HCT116 (cell line): ENCODE data around the gene MALRD1. TPM values are rescaled to one million over a fixed set of nuclear protein-coding genes. Genes with fewer than 3 reads are reported as not detected.

Experiments
- ATAC-seq: fragments of 200-7000 bp; cut with Tn5 transposase; 2 replicates; pipeline ENCODE4 v1.9.1; 2020; ENCODE audit warnings: mild to moderate bottlenecking, moderate library complexity
- BruUV-seq: library from RNA; stranded (reverse); fragments of 400-500 nt; replicated peaks from 2 replicates; lab custom pipeline; 2021; lab: Mats Ljungman, UMichigan
- CTCF ChIA-PET: fragments of 300-600 bp; sonication (Branson Sonifier 250); formaldehyde crosslinking; loops from one replicate; lab custom pipeline; 2021; ENCODE audit warnings: antibody characterized with exemption; lab: Charles Lee
- POLR2A ChIA-PET: fragments of 300-600, 350-600 bp; sonication (Branson Sonifier 250); formaldehyde crosslinking; loops from one replicate; lab custom pipeline; 2021; ENCODE audit warnings: antibody characterized with exemption; lab: Charles Lee
- RAD21 ChIA-PET, 2 experiments: fragments of 300-600 bp; sonication (Branson Sonifier 250); formaldehyde crosslinking; loops; one replicate each; lab custom pipeline; 2023; ENCODE audit warnings: low total read pairs in 2 of 2; ENCODE audit not compliant: uncharacterized antibody in 2 of 2, unreplicated experiment in 2 of 2, low non-redundant PET in 1 of 2; lab: Charles Lee
- DNase-seq: peaks from one replicate; pipeline ENCODE4 v3.0.0-alpha.2; 2010; ENCODE audit warnings: low read depth, low spot score
- H2AFZ ChIP-seq: fragments of 200-600 bp; shearing (Covaris generic), sonication (generic); 2 replicates; pipeline ENCODE4 v1.6.1; 2017; ENCODE audit warnings: low read depth, mixed run types, mixed read lengths, antibody characterized with exemption, low read length; ENCODE audit not compliant: poor library complexity, severe bottlenecking
- H3K27ac ChIP-seq: 2 replicates; pipeline ENCODE4 v1.5.1; 2012; ENCODE audit warnings: low read depth, low read length
- H3K27me3 ChIP-seq: fragments of 200-600 bp; sonication (generic); 2 replicates; pipeline ENCODE4 v1.6.1; 2016; ENCODE audit warnings: mixed run types, low read length, mixed read lengths; ENCODE audit not compliant: insufficient read depth
- H3K36me3 ChIP-seq, 2 experiments: fragments of 200-500 bp in 1 of 2; fragments of 200-600 bp in 1 of 2; sonication (Bioruptor generic) in 1 of 2; sonication (generic) in 1 of 2; 2 replicates each; pipeline versions ENCODE4 v1.5.1 to v1.6.1; 2014 to 2016; ENCODE audit warnings: low read length in 2 of 2, inconsistent platforms in 1 of 2, mixed read lengths in 1 of 2, mixed run types in 1 of 2; ENCODE audit not compliant: insufficient read depth in 2 of 2, control insufficient read depth in 1 of 2
- H3K4me1 ChIP-seq, 2 experiments: fragments of 200-600 bp in 1 of 2; sonication (generic) in 1 of 2; 2 replicates each; pipeline versions ENCODE4 v1.5.1 to v1.6.1; 2012 to 2017; ENCODE audit warnings: low read length in 2 of 2, inconsistent platforms in 1 of 2, mild to moderate bottlenecking in 1 of 2, mixed read lengths in 1 of 2, mixed run types in 1 of 2, moderate library complexity in 1 of 2; ENCODE audit not compliant: insufficient read depth in 2 of 2, control insufficient read depth in 1 of 2
- H3K4me2 ChIP-seq: fragments of 200-600 bp; sonication (generic); 2 replicates; pipeline ENCODE4 v1.6.1; 2017; ENCODE audit warnings: mixed run types, low read length, mixed read lengths
- H3K4me3 ChIP-seq, 2 experiments: fragments of 200-600 bp in 1 of 2; sonication (generic) in 1 of 2; replicated peaks in 1 of 2; 2 replicates each; pipeline ENCODE4 v1.5.1; 2011 to 2016; ENCODE audit warnings: low read length in 2 of 2, control low read depth in 1 of 2, low read depth in 1 of 2, mild to moderate bottlenecking in 1 of 2, mixed read lengths in 1 of 2, mixed run types in 1 of 2
- H3K79me2 ChIP-seq: fragments of 200-600 bp; sonication (generic); 2 replicates; pipeline ENCODE4 v1.6.1; 2017; ENCODE audit warnings: mild to moderate bottlenecking, mixed run types, low read length, moderate library complexity, mixed read lengths; ENCODE audit not compliant: insufficient read depth
- H3K9ac ChIP-seq: fragments of 200-600 bp; sonication (generic); 2 replicates; pipeline ENCODE4 v1.6.1; 2016; ENCODE audit warnings: low read length, mixed read lengths
- H3K9me2 ChIP-seq: fragments of 200-600 bp; sonication (generic), shearing (Covaris generic); 2 replicates; pipeline ENCODE4 v1.6.1; 2017; ENCODE audit warnings: mixed run types, mild to moderate bottlenecking, moderate library complexity; ENCODE audit not compliant: insufficient read depth
- H3K9me3 ChIP-seq, 2 experiments: fragments of 200-500 bp in 1 of 2; fragments of 200-600 bp in 1 of 2; sonication (Bioruptor generic) in 1 of 2; sonication (generic) in 1 of 2; 2 replicates each; pipeline ENCODE4 v1.6.1; 2014 to 2017; ENCODE audit warnings: low read length in 2 of 2, mixed read lengths in 2 of 2, inconsistent platforms in 1 of 2, low read depth in 1 of 2, mild to moderate bottlenecking in 1 of 2, mixed run types in 1 of 2, moderate library complexity in 1 of 2; ENCODE audit not compliant: control insufficient read depth in 1 of 2, insufficient read depth in 1 of 2
- H4K20me1 ChIP-seq: fragments of 200-600 bp; sonication (generic), shearing (Covaris generic); 2 replicates; pipeline ENCODE4 v1.6.1; 2017; ENCODE audit warnings: mixed run types, mild to moderate bottlenecking, moderate library complexity; ENCODE audit not compliant: insufficient read depth
- ATF3 ChIP-seq: IDR thresholded peaks from 2 replicates; pipeline ENCODE4 v1.6.1; 2012
- CBX3 ChIP-seq: IDR thresholded peaks from 2 replicates; pipeline ENCODE4 v1.6.1; 2012; ENCODE audit warnings: low read depth
- CEBPB ChIP-seq: IDR thresholded peaks from 2 replicates; pipeline ENCODE4 v1.6.1; 2012; ENCODE audit warnings: low read depth
- CTCF ChIP-seq, 3 experiments: fragments of 200-600 bp in 1 of 3; sonication (generic) in 1 of 3; IDR thresholded peaks in 2 of 3; conservative IDR thresholded peaks in 1 of 3; 2 replicates each; pipeline ENCODE4 v1.5.1; 2012 to 2017; ENCODE audit warnings: low read depth in 2 of 3, low read length in 2 of 3, antibody characterized with exemption in 1 of 3, borderline replicate concordance in 1 of 3, control low read depth in 1 of 3, mild to moderate bottlenecking in 1 of 3, mixed read lengths in 1 of 3, mixed run types in 1 of 3, moderate library complexity in 1 of 3; ENCODE audit not compliant: insufficient read depth in 1 of 3
- EGR1 ChIP-seq: IDR thresholded peaks from 2 replicates; pipeline ENCODE4 v1.6.1; 2012; ENCODE audit warnings: low read depth
- EZH2 ChIP-seq: fragments of 200-600 bp; sonication (generic); IDR thresholded peaks from 2 replicates; pipeline ENCODE4 v1.6.1; 2017; ENCODE audit warnings: antibody characterized with exemption, mixed run types
- EZH2phosphoT487 ChIP-seq: fragments of 200-600 bp; IDR thresholded peaks from 2 replicates; pipeline ENCODE4 v1.6.1; 2018; ENCODE audit warnings: antibody characterized with exemption, borderline replicate concordance
- FOSL1 ChIP-seq: IDR thresholded peaks from 2 replicates; pipeline ENCODE4 v1.6.1; 2012; ENCODE audit warnings: low read depth
- JUND ChIP-seq: IDR thresholded peaks from 2 replicates; pipeline ENCODE4 v1.6.1; 2012
- POLR2AphosphoS5 ChIP-seq: IDR thresholded peaks from 2 replicates; pipeline ENCODE4 v1.6.1; 2011; ENCODE audit warnings: mild to moderate bottlenecking, low read depth, low read length, moderate library complexity
- RAD21 ChIP-seq: IDR thresholded peaks from 2 replicates; pipeline ENCODE4 v1.6.1; 2012; ENCODE audit warnings: low read depth, mild to moderate bottlenecking
- REST ChIP-seq: IDR thresholded peaks from 2 replicates; pipeline ENCODE4 v1.6.1; 2012; ENCODE audit warnings: low read depth
- ZBTB33 ChIP-seq: IDR thresholded peaks from 2 replicates; pipeline ENCODE4 v1.6.1; 2011; ENCODE audit warnings: mild to moderate bottlenecking, low read length, moderate library complexity; ENCODE audit not compliant: insufficient replicate concordance; ENCODE audit errors: extremely low read depth
- ZFX ChIP-seq: fragments of 450-650 bp; IDR thresholded peaks from 2 replicates; pipeline ENCODE4 v1.6.1; 2017
- ZNF274 ChIP-seq: fragments of 200-500 bp; sonication (Bioruptor generic); IDR thresholded peaks from 2 replicates; pipeline ENCODE4 v1.6.1; 2014; ENCODE audit warnings: mild to moderate bottlenecking, low read depth, low read length, inconsistent platforms
- intact Hi-C: fragments of 100-400 bp; cut with micrococcal nuclease; formaldehyde crosslinking; loops from 2 replicates; pipeline ENCODE4 v1.10.0; 2022
- total RNA-seq: library from RNA; stranded (reverse); gene quantifications from one replicate; pipeline ENCODE4 v1.2.1, GENCODE V29; 2021; ENCODE audit not compliant: unreplicated experiment

The MALRD1 gene
- total RNA-seq, 1 experiment from 2014 or later: not detected

- Histone ChIP-seq H3K4me3 (no peak overlapping the region), H3K9me2 (no peaks in the 10 kb centered on the region), H3K36me3 (no peaks in the 10 kb centered on the region), H2AFZ (no peak overlapping the region), H3K27me3 (no peaks in the 10 kb centered on the region), H3K9me3 (peaks cover 7 to 12% of the 10 kb centered on the region in 2 experiments; a peak in 2 of 4 replicates), H3K27ac (no peak overlapping the region), H3K9ac (no peak overlapping the region), H3K4me2 (no peak overlapping the region), H3K4me1 (no peaks in the 10 kb centered on the region), H4K20me1 (no peaks in the 10 kb centered on the region), H3K79me2 (no peaks in the 10 kb centered on the region)
- ATAC-seq: no peak
- RAD21 ChIA-PET: no interaction called here
- TF ChIP-seq EGR1 (no peak), POLR2AphosphoS5 (no peak), JUND (no peak), EZH2 (no peak), RAD21 (no peak), ZBTB33 (no peak), ZNF274 (no peak), CTCF (IDR thresholded peaks at IDR 0.05 in 2 of 3, conservative IDR thresholded peaks at IDR 0.05 in 1 of 3; ENCODE audit: borderline replicate concordance in 1 of 3, insufficient read depth in 1 of 3, low read depth in 2 of 3, low read length in 2 of 3) (no peak), CEBPB (no peak), REST (no peak), EZH2phosphoT487 (no peak), FOSL1 (no peak), ATF3 (no peak), CBX3 (no peak), ZFX (no peak)
- no TSS peak for BruUV-seq
- POLR2A ChIA-PET: no interaction called here
- intact Hi-C loops: no loop called here
- no peak for DNase-seq
- CTCF ChIA-PET: no interaction called here
Observed at GRCh38 chr10:19701427-19702052, 652.9 kb downstream of the MALRD1 start.
